GM19463 (cell line): Measurements from ENCODE around the gene SLC48A1.

Experiments
- ATAC-seq: cut with Tn5 transposase; IDR thresholded peaks from one replicate; pipeline ENCODE4 v1.9.1; 2021; ENCODE audit warnings: mild to moderate bottlenecking, moderate library complexity; ENCODE audit not compliant: unreplicated experiment

SLC48A1 gene

GRCh38 chr12:47821346-47821706 is 48.3 kb downstream of the SLC48A1 start:
- no peak for ATAC-seq

DNA sequence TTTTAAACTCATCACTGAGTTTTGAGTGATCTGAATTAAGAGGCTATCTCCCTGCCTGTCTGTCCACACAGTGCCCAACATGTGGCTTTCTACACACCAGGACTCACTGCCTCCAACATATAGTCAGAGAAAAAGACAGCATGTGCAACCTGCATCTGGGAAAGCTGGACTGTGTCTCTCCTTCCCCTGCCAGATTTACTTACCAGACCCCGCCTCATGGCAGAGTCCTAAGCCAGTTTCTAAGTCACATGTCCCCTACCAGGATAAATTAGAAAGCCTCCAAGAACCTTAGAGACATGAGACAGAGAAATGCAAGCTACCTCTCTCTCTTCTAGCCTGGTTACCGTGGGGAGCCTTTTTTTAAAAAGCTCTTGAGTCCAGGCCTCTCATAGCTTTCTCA is 49.4 kb downstream of the SLC48A1 start:
- ATAC-seq = no peak

DNA sequence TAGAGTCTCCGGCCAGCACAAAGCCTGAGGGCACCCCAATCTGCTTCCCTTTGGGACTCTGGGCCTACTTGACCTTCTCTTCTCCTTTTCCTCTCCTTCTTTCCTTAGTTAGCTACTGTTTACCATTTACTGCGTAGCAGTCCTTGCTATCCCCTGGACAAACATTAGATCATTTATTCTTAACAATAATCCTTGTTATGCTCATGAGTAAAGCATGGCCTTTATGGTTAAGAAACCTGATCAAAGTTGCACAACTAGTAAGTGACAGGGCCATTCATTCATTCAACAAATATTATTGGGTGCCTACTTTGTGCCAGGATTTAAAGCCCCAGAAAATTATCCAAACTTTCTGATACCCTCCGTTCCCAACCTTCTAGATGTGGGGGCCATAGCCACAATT is 49.8 kb downstream of the SLC48A1 start:
- ATAC-seq = no peak

- no peak for ATAC-seq
These were observed 50.5 kb downstream of the SLC48A1 start for GRCh38 chr12:47823422-47824086.

DNA sequence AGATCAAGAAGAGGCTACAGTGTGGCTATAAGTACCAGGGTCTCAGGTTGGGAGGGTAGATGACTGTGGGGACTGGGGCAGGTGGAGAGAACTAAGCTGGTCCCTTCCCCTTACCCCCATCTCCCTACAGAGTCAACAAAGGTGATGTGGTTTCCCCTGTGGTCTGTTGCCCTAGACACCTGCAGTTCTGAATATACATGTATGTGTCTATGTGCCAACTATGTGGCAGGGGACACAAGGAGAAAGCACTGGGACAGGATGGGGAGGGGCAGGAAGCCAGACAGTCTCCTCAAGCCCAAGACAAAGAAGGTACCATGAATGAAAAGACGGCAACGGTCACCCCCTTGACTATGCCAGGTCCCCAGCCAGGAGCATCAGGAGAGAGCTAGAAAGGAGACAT is 51.2 kb downstream of the SLC48A1 start:
- no peak for ATAC-seq

- ATAC-seq = no peak
These were observed 51.6 kb downstream of the SLC48A1 start for GRCh38 chr12:47824635-47825034.

- ATAC-seq = no peak
These were observed 52.2 kb downstream of the SLC48A1 start for GRCh38 chr12:47825173-47825639.

DNA sequence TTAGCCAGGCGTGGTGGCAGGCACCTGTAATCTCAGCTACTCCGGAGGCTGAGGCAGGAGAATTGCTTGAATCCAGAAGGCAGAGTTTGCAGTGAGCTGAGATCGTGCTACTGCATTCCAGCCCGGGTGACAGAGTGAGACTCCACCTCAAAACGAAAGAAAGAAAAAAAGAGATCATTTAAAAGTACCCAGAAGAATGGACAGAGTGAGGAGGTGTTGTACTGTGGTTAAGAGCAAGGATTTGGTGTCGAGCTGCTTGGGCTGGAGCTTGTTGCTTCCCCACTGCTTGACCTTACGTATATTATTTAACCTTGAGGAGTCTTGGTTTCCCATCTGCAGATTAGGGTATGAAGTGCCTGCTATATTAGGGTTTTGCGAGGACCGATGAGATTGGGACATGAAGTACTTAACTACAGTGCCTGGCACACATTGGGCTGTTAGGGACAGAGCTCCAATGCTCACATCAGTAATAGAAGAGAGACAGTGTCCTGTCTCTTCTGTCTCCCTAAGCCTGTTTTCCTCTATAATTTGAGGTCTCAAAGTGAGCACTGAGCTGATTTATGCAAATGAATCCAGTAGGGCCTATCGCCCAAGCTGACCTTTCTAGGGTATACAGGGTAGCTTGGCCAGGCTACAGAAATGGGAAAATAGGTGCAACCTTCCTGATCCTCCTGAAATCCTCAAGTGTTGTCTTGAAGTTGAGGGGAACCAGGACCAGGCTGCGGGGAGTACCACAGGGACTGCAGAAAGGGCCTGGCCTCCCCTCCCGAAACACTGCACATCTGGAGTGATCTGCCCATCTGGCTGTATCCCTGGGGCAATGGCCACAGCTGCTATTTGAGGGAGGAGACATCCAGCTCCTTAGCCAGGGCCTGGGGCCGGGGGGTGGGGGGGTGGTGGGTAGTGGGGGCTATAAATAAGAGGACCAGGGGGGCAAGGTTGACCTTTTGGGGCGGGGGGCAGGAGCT is 55.3 kb downstream of the SLC48A1 start:
- ATAC-seq = no peak

DNA sequence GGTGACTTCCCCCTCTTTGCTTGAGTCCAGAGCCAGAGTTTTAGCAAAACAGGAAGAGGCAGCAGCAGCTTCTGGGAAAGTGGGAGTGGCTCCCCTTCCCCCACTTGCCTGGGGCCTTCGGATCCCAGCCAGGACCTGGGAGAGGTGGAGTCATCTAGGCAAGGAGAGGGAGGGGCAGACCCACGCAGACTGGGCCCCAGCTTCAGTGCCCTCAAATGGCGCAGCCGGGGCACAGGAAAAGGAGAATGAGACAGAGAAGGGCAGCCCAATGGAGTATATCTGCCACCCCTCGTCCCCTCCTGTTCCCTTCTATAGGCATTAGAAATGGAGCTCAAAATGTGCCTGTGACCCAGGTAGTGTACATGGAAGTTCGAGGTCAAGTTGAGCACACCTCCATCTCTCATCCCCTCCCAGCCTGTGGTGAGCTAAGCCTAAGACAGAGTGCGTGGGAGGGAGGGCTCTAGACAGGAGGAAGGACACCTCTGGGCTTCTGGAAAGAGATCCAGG is 56.0 kb downstream of the SLC48A1 start:
- no peak for ATAC-seq

DNA sequence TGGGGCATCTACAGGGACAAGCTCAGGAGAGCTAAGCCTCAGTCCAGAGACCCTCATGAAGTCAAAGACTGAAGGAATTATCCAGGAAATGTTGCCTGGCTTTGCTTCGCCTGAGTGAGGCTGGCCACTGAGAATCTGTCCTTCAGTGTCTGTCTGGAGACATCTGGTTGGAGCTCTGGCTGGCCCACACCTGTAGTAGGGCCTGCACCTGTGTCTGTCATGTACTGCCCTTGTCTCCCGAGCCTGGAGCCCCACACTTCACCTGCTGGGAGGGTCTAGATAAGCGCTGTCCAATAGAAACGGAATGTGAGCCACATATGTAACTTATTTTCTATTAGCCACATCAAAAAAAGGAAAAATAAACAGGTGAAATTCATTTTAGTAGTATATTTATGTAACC is 56.5 kb downstream of the SLC48A1 start:
- ATAC-seq = no peak
